Lower leg skin (tissue), 4 donors: ENCODE data around the gene ASB6. TPM values are rescaled to one million over a fixed set of nuclear protein-coding genes. Genes with fewer than 3 reads are reported as not detected.

Experiments used
- DNase-seq, 2 donors: peaks; one replicate each; pipeline ENCODE4 v3.0.0-alpha.2; 2019; ENCODE audit warnings: low spot score in 2 of 2
- H3K4me3 ChIP-seq: fragments of 200-600 bp; sonication (generic); 2 replicates; pipeline ENCODE4 v1.5.1; 2017; ENCODE audit warnings: mild to moderate bottlenecking, low read depth; ENCODE audit not compliant: poor library complexity, severe bottlenecking
- POLR2A ChIP-seq, 2 donors: fragments of 450-650 bp; IDR thresholded peaks; one replicate each; pipeline ENCODE4 v1.6.1; 2016 to 2017; ENCODE audit warnings: antibody characterized with exemption in 2 of 2, mild to moderate bottlenecking in 1 of 2, moderate library complexity in 1 of 2
- WGBS, 2 donors: methylation state at CpG; one replicate each; pipeline ENCODE4 v1.1.5; 2018; 5-methylcytosine and 5-hydroxymethylcytosine counted together
- intact Hi-C: fragments of 100-400 bp; cut with DNase I; formaldehyde crosslinking; loops from one replicate; pipeline ENCODE4 v1.15.0; 2023; ENCODE audit warnings: low total_unique reads
- total RNA-seq, 4 donors: library from RNA; depleted of rRNA; stranded (reverse); fragments of >200 nt; gene quantifications; one replicate each; pipeline ENCODE4 v1.1.0, GENCODE V29; 2016
- TF ChIP-seq, protein P1 (sequence below), 3 donors: fragments of 450-650 bp; IDR thresholded peaks; one replicate each; pipeline ENCODE4 v1.5.1; 2016; ENCODE audit warnings: antibody characterized with exemption in 3 of 3, mild to moderate bottlenecking in 3 of 3, moderate library complexity in 2 of 3

ASB6 gene
- total RNA-seq, 4 donors from 2014 or later = 33.0 to 46.9 (median 40.1) TPM

GRCh38 chr9:129604766-129605163 lies 37.2 kb downstream of the ASB6 start:
- no peak overlapping the region for H3K4me3 ChIP-seq
- WGBS, 2 donors = 54 to 62% methylated on average over 8 of the region's 8 CpGs
- intact Hi-C loops = loop anchor here (10.0 kb wide), 1 partner anchor 430 kb away; the partner anchor contains the start of gene IER5L
- TF ChIP-seq, protein P1, sequence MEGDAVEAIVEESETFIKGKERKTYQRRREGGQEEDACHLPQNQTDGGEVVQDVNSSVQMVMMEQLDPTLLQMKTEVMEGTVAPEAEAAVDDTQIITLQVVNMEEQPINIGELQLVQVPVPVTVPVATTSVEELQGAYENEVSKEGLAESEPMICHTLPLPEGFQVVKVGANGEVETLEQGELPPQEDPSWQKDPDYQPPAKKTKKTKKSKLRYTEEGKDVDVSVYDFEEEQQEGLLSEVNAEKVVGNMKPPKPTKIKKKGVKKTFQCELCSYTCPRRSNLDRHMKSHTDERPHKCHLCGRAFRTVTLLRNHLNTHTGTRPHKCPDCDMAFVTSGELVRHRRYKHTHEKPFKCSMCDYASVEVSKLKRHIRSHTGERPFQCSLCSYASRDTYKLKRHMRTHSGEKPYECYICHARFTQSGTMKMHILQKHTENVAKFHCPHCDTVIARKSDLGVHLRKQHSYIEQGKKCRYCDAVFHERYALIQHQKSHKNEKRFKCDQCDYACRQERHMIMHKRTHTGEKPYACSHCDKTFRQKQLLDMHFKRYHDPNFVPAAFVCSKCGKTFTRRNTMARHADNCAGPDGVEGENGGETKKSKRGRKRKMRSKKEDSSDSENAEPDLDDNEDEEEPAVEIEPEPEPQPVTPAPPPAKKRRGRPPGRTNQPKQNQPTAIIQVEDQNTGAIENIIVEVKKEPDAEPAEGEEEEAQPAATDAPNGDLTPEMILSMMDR (IDR thresholded peaks at IDR 0.05) = no peak
- no peak for TF ChIP-seq POLR2A (IDR thresholded peaks at IDR 0.05)
- DNase-seq = no peak

- no peak for TF ChIP-seq POLR2A (IDR thresholded peaks at IDR 0.05)
- TF ChIP-seq, protein P1 (IDR thresholded peaks at IDR 0.05) = no peak
Measured at GRCh38 chr9:129604056-129604765, 37.7 kb downstream of the ASB6 start.

DNA sequence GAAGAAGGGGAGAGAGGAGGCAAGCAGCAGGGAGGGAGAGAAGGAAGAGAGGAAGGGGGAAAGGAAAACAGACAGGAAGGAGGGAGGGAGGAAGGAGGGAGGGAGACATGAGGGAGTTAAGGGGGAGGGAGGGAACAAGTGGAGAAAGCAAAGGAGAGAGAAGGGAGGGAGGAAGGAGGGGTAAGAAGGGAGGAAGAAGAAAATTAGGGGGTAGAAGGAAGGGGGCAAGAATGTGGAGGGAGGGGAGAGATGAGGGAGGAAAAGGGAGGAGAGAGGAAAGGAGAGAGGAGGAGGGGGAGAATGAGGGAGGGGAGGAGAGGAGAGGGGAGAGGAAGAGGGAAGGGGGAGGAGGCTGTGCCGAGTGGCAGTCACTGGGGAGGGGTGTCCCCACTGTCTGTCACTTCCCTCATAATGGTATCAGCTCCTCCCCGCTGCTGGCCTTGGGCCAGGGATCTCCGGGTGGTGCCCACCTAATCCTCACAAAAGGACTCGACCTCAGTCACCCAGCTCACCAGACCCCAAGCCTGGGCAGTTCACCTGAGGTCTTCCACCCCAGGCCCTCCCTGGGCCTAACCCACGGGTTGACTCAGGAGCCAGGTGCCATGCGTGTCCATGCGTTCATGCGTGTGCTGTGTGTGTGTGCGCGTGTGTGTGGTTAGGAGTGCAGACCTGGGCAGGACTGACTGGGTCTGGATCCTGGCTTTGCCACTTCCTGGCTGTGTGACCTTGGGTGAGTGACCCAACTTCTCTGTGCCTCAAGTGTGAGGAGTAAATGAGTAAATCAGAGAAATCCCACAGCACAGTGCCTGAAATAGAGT lies 39.1 kb downstream of the ASB6 start:
- no peak overlapping the region for H3K4me3 ChIP-seq
- WGBS, 2 donors = 61 to 63% methylated on average over 10 of the region's 10 CpGs
- intact Hi-C loops = loop anchor here (10.0 kb wide), 1 partner anchor 428 kb away; the partner anchor contains the start of gene IER5L
- no peak for DNase-seq
- TF ChIP-seq POLR2A (IDR thresholded peaks at IDR 0.05) = no peak
- TF ChIP-seq, protein P1 (IDR thresholded peaks at IDR 0.05) = no peak

More at GRCh38 chr9:129604056-129604765, 37.7 kb downstream of the ASB6 start:
- intact Hi-C loops = loop anchor here (10.0 kb wide), 1 partner anchor 429 kb away; the partner anchor contains the start of gene IER5L
- WGBS, 2 donors = 68 to 81% methylated on average over 11 of the region's 12 CpGs
- H3K4me3 ChIP-seq = no peak overlapping the region
- no peak for DNase-seq

GRCh38 chr9:129601082-129601674 lies 40.8 kb downstream of the ASB6 start:
- DNase-seq = no peak
- 81 to 82% methylated on average over 9 of the region's 9 CpGs for WGBS, 2 donors
- H3K4me3 ChIP-seq = no peak overlapping the region
- intact Hi-C loops = loop anchor here (10.0 kb wide), 1 partner anchor 426 kb away; the partner anchor contains the start of gene IER5L
- no peak for TF ChIP-seq POLR2A (IDR thresholded peaks at IDR 0.05)

GRCh38 chr9:129598089-129598596 lies 43.8 kb downstream of the ASB6 start:
- DNase-seq = no peak
- H3K4me3 ChIP-seq = no peak overlapping the region
- TF ChIP-seq, protein P1 (IDR thresholded peaks at IDR 0.05) = no peak
- TF ChIP-seq POLR2A (IDR thresholded peaks at IDR 0.05) = no peak
- 60 to 70% methylated on average over 14 of the region's 14 CpGs for WGBS, 2 donors
- intact Hi-C loops = no loop called here
